Measurements from ENCODE around the gene NCLN.
A peak's percentile ranks its signal among the peaks of the same experiment; 100 is the strongest.

NCLN gene, protein sequence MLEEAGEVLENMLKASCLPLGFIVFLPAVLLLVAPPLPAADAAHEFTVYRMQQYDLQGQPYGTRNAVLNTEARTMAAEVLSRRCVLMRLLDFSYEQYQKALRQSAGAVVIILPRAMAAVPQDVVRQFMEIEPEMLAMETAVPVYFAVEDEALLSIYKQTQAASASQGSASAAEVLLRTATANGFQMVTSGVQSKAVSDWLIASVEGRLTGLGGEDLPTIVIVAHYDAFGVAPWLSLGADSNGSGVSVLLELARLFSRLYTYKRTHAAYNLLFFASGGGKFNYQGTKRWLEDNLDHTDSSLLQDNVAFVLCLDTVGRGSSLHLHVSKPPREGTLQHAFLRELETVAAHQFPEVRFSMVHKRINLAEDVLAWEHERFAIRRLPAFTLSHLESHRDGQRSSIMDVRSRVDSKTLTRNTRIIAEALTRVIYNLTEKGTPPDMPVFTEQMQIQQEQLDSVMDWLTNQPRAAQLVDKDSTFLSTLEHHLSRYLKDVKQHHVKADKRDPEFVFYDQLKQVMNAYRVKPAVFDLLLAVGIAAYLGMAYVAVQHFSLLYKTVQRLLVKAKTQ

DNA sequence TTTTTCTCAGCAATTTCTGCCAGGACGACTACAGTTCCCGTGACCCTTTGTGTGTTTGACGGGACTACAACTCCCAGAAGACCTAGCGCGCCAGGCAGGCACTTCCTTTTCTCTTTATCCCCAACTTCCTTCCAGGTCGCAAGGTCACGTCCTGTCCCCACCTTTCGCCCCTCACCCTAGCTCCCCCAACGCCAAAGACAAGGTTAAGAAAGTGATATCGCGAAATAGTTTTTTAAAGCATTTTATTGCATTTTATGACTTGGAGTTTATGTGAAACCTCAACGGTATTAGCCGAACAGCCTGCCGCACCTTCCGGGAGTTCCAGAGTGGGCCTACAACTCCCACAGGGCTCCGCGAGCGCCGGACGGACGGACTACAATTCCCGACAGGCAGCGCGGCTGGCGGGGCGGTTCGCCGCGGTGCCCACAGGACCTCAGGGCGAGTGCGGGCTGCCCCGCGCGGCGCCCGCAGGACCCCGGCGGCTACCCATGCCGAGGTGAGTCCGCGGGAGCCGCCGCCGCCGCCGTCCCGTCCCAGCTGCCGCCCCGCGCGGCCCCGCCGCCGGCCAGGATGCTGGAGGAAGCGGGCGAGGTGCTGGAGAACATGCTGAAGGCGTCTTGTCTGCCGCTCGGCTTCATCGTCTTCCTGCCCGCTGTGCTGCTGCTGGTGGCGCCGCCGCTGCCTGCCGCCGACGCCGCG, at the start of gene NCLN:
Gene NCLN, plus strand, starts transcription at position 470 of the 699 bp plus-strand sequence. Its CDS starts 101 bp downstream, at position 571.
- peak within 1 kb of the TSS; percentile 98 for H3K27ac Mint-ChIP-seq
- peaks cover 67% of the 10 kb centered on the region for H3K4me1 Mint-ChIP-seq (ENCODE audit: low read depth)
- no peaks in the 10 kb centered on the region for H3K9me3 Mint-ChIP-seq
- peak within 1 kb of the TSS; percentile 97 for H3K4me3 Mint-ChIP-seq
- intact Hi-C loops (cut with micrococcal nuclease), result no loop called here
- H3K36me3 Mint-ChIP-seq (ENCODE audit: low read depth), result peaks cover 46% of the 10 kb centered on the region
- H3K27me3 Mint-ChIP-seq, result no peaks in the 10 kb centered on the region

DNA sequence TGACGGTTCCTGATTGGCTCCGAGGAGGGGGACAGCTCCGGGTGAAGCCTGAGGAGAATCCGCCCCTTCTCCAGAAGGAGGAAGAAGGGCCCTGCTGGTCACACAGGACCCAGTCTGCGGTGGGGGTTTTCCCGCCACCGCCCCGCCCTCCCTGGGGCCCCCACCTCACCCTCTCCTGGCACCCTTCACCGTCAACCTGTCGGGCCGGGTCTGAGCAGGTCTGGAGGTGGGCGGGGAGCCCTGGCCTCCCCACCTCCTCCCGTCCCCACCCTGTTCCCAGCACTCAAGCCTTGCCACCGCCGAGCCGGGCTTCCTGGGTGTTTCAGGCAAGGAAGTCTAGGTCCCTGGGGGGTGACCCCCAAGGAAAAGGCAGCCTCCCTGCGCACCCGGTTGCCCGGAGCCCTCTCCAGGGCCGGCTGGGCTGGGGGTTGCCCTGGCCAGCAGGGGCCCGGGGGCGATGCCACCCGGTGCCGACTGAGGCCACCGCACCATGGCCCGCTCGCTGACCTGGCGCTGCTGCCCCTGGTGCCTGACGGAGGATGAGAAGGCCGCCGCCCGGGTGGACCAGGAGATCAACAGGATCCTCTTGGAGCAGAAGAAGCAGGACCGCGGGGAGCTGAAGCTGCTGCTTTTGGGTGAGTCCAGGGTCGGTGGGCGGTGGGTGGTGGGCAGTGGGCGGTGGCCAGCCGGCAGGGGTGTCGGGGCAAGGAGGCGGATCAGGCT, 49.6 kb upstream of the NCLN start, which contains the start of gene GNA15:
Gene GNA15, plus strand, starts transcription at position 73 of the 723 bp plus-strand sequence. Its CDS starts 418 bp downstream, at position 491.
- Mint-ChIP-seq H3K4me3 (peak within 1 kb of the TSS; percentile 89), H3K4me1 (ENCODE audit: low read depth) (peaks cover 56% of the 10 kb centered on the region), H3K36me3 (ENCODE audit: low read depth) (peaks cover 35% of the 10 kb centered on the region), H3K9me3 (no peaks in the 10 kb centered on the region), H3K27ac (peak within 1 kb of the TSS; percentile 90), H3K27me3 (no peaks in the 10 kb centered on the region)
- intact Hi-C loops (cut with micrococcal nuclease), result no loop called here

DNA sequence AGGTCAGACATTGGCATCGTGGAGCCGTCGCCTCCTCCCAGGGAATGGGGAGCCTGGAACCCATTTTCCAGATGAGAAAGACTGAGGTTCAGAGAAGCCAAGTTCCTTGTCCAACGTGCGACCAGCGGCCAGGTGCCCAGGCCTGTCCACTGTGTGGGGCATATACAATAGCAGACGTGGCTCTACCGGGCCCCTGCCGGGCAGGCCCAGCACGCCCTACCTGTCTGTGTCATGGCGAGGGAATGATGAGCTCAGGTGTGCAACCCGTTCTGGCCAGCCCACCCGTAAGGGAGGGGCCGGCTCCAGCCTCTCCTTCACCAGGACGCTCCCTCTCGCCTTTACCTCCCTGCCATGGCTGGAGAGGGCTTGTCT, 49.1 kb upstream of the NCLN start:
- no peaks in the 10 kb centered on the region for H3K9me3 Mint-ChIP-seq
- H3K4me1 Mint-ChIP-seq (ENCODE audit: low read depth), result peaks cover 58% of the 10 kb centered on the region
- peaks cover 41% of the 10 kb centered on the region for H3K36me3 Mint-ChIP-seq (ENCODE audit: low read depth)
- H3K27ac Mint-ChIP-seq, result peak overlapping the region; percentile 90
- H3K4me3 Mint-ChIP-seq, result peak overlapping the region; percentile 89
- H3K27me3 Mint-ChIP-seq, result no peaks in the 10 kb centered on the region
- intact Hi-C loops (cut with micrococcal nuclease), result no loop called here

DNA sequence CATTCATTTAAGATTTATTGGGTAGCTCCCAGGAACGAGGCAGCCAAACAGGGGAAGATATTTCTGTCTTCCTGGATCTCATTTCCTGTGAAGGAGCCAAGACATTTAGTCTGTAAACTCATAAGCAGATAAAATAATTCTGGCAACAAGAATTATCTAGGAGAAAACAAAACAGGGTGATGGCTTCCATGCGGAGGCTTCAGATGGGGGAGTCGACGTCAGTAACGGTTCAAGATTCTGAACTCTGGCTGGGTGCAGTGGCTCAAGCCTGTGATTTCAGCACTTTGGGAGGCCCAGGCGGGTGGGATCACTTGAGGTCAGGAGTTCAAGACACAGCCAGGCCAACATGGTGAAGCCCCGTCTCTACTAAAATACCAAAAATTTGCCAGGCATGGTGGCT, 48.6 kb upstream of the NCLN start:
- Mint-ChIP-seq H3K4me1 (ENCODE audit: low read depth) (peaks cover 61% of the 10 kb centered on the region), H3K27me3 (no peaks in the 10 kb centered on the region), H3K9me3 (no peaks in the 10 kb centered on the region), H3K36me3 (ENCODE audit: low read depth) (peaks cover 42% of the 10 kb centered on the region), H3K27ac (peak overlapping the region; percentile 90), H3K4me3 (peak overlapping the region; percentile 89)
- intact Hi-C loops (cut with micrococcal nuclease), result no loop called here

DNA sequence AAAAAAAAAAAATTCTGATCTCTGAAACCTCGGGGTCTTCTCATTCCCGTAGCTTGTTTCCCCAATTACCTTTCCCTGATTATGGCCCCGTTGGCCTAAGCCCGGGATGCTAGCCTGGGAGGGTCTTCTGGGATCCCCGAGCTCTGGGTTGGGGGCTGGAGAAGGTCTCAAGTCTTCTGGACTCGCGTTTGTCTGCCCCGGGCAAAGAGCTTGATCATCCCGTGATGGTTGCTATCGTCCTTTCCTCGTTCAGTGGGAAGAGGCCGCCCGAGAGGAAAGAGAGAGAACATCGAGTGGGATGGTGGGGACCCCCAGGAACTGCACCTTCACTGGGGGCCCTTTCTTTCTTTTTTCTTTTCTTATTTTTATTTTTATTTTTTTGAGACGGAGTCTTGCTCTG, 47.5 kb upstream of the NCLN start:
- peak overlapping the region; percentile 89 for H3K4me3 Mint-ChIP-seq
- H3K4me1 Mint-ChIP-seq (ENCODE audit: low read depth), result peaks cover 60% of the 10 kb centered on the region
- peak overlapping the region; percentile 90 for H3K27ac Mint-ChIP-seq
- no peaks in the 10 kb centered on the region for H3K9me3 Mint-ChIP-seq
- intact Hi-C loops (cut with micrococcal nuclease), result no loop called here
- peaks cover 53% of the 10 kb centered on the region for H3K36me3 Mint-ChIP-seq (ENCODE audit: low read depth)
- no peaks in the 10 kb centered on the region for H3K27me3 Mint-ChIP-seq

DNA sequence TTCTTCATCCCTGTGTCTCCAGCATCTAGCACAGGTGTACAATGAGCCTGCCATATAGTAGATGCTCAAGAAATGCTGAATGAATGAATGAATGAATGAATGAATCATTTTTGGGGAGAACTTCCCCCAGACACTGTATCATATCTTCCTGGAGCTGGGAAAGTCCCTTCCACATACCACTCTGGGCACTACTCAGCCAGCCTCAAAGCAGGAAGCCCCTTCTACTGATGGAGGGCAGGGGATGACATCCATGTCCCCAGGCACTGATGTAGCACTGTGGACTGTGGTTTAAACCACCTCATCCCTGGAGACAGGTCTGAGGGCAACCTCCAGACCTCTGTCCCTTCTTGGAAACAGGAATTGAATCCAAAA, 45.1 kb upstream of the NCLN start:
- Mint-ChIP-seq H3K9me3 (no peaks in the 10 kb centered on the region), H3K27me3 (no peaks in the 10 kb centered on the region), H3K4me3 (peak overlapping the region; percentile 24), H3K36me3 (ENCODE audit: low read depth) (peaks cover 63% of the 10 kb centered on the region), H3K4me1 (ENCODE audit: low read depth) (peaks cover 48% of the 10 kb centered on the region), H3K27ac (peak overlapping the region; percentile 96)
- intact Hi-C loops (cut with micrococcal nuclease), result no loop called here

DNA sequence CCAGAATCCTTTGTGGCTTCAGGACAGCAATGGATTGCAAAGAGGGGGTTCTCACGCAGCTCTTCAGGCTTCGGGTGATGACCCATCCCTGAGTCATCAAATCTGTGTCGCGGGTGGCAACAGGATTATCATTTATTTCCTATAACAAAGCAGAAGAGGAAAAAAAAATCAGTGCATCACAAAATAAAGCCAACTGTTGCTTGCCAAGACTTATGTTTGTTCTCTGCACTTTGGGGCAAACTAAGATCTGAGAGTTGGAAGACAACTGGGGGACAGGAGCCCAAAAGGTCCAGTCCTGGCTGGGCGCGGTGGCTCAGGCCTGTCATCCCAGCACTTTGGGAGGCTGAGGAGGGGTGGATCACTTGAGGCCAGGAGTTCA, 43.4 kb upstream of the NCLN start:
- H3K9me3 Mint-ChIP-seq, result no peaks in the 10 kb centered on the region
- no peaks in the 10 kb centered on the region for H3K27me3 Mint-ChIP-seq
- intact Hi-C loops (cut with micrococcal nuclease), result loop anchor here (1.0 kb wide), 1 partner anchor 9 kb away; no protein-coding TSS in a partner anchor
- peaks cover 62% of the 10 kb centered on the region for H3K36me3 Mint-ChIP-seq (ENCODE audit: low read depth)
- peak overlapping the region; percentile 68 for H3K4me3 Mint-ChIP-seq
- H3K27ac Mint-ChIP-seq, result peak overlapping the region; percentile 96
- peaks cover 58% of the 10 kb centered on the region for H3K4me1 Mint-ChIP-seq (ENCODE audit: low read depth)

DNA sequence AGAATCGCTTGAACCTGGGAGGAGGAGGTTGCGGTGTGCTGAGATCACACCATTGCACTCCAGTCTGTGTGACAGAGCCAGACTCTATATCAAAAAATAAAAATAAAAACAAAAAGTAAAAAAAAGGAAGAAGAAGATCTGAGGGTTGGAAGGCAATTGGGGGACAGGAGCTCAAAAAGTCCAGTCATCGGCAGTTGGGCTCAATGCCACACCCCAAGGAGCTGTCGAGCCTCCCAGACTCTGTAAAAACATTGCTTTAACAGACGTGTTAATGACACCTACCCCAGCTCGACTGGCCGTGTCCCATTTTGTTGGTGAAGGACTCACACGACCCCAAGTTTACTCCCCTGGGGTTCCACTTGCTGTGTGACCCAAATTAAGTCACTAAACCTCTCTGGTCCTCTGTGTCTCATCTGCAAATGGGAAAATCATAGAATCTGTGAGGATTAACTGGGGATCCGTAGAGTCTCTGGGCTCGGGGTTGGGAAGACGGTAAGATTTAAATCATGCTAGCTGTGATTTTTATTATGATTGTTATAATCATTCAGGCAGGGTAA, 42.9 kb upstream of the NCLN start:
- Mint-ChIP-seq H3K27ac (peak overlapping the region; percentile 96), H3K4me3 (peak overlapping the region; percentile 68), H3K36me3 (ENCODE audit: low read depth) (peaks cover 58% of the 10 kb centered on the region), H3K9me3 (no peaks in the 10 kb centered on the region), H3K27me3 (no peaks in the 10 kb centered on the region), H3K4me1 (ENCODE audit: low read depth) (peaks cover 53% of the 10 kb centered on the region)
- intact Hi-C loops (cut with micrococcal nuclease), result loop anchor here (1.0 kb wide), 1 partner anchor 10 kb away; no protein-coding TSS in a partner anchor

DNA sequence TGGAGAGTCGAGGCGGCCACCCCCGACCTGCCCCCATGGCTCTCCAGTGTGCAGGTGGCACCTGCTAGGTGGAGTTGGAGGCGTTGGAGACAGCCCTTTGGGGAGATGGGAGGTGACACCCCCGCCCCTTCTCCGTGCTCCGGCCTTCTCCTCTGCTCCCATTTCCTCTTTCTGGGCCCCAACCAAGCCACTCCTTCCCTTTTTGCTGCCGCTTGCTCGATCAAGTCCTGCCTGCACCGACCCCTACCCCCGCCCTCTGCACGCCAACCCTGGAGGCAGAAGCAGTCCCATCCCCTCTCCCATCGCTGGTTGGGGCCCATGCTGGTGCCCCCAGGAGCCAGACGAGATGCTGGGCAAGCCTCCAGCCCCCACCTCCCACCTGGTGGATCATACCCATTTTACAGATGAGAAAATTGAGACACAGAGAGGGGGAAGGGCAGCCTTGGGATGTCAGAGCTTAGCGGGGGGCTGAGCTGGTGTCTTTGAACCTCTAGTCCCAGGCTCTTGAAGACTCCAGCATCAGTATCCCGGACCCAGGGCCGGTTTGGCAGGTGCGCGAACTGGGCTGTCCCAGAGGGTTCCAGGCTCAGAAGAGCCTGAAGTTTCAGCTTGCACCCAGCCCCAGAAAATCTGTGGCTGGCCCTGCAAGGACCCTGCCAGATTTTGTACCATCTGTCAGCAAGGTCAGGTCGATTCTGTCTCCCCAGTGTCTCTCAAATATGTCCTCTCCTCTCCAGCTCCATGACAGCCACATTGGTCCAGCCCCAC, 39.6 kb upstream of the NCLN start:
- intact Hi-C loops (cut with micrococcal nuclease), result no loop called here
- peaks cover 41% of the 10 kb centered on the region for H3K36me3 Mint-ChIP-seq (ENCODE audit: low read depth)

DNA sequence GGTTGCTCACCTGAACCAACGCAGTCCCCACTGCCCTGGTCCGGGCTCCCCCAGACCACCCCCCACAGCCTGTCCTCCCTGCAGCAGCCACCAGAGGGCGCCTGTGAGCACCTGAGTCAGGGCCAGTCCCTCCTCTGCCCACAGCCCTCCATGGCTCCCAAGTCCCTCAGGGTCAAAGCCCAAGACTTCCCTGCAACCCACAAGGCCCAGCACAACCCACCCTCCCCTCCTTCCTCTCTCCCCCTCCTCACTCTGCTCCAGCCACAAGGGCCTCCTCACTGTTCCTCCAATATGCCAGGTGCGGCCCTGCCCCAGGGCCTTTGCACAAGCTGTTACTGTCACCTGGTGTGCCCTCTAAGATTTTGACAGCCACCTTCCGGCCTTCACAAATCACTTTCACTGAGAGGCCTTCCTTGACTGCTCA, 39.0 kb upstream of the NCLN start:
- no peaks in the 10 kb centered on the region for H3K9me3 Mint-ChIP-seq
- intact Hi-C loops (cut with micrococcal nuclease), result no loop called here
- H3K4me3 Mint-ChIP-seq, result peak overlapping the region; percentile 53
- peaks cover 53% of the 10 kb centered on the region for H3K4me1 Mint-ChIP-seq (ENCODE audit: low read depth)
- H3K36me3 Mint-ChIP-seq (ENCODE audit: low read depth), result peaks cover 35% of the 10 kb centered on the region
- H3K27me3 Mint-ChIP-seq, result no peaks in the 10 kb centered on the region
- H3K27ac Mint-ChIP-seq, result peak overlapping the region; percentile 91

More for the DNA sequence above, 39.6 kb upstream of the NCLN start:
- H3K27ac Mint-ChIP-seq, result peak overlapping the region; percentile 91
- H3K27me3 Mint-ChIP-seq, result no peaks in the 10 kb centered on the region
- peak overlapping the region; percentile 53 for H3K4me3 Mint-ChIP-seq
- no peaks in the 10 kb centered on the region for H3K9me3 Mint-ChIP-seq
- peaks cover 59% of the 10 kb centered on the region for H3K4me1 Mint-ChIP-seq (ENCODE audit: low read depth)

DNA sequence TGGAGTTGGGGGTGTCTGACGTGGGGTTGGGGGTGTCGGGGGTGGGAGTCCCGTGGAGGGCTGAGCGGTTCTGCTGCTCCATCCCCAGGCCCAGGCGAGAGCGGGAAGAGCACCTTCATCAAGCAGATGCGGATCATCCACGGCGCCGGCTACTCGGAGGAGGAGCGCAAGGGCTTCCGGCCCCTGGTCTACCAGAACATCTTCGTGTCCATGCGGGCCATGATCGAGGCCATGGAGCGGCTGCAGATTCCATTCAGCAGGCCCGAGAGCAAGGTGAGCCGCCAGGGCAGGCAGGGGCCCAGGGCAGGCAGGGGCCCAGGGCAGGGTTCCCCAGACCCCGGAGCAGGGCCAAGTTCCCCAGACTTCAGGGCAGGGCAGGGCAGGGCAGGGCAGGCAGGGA, 37.2 kb upstream of the NCLN start:
- Mint-ChIP-seq H3K4me1 (ENCODE audit: low read depth) (peaks cover 38% of the 10 kb centered on the region), H3K4me3 (no peak overlapping the region), H3K27me3 (no peaks in the 10 kb centered on the region), H3K27ac (no peak overlapping the region), H3K36me3 (ENCODE audit: low read depth) (peaks cover 22% of the 10 kb centered on the region), H3K9me3 (no peaks in the 10 kb centered on the region)
- intact Hi-C loops (cut with micrococcal nuclease), result no loop called here

DNA sequence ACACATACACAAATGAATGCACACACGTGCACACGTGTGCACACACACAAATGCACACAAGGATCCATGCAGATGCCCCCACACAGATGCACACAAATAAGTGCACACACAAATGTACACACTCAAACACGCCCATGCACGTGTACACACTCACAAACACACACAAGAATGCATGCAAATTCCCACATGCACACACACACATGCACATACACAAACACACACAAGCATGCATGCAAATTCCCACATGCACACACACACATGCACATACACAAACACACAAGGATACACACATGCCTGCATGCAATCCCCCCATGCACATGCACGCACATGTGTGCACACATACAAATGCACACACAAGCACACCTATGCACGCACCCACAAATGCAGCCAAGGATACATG, 36.6 kb upstream of the NCLN start:
- intact Hi-C loops (cut with micrococcal nuclease), result no loop called here
- Mint-ChIP-seq H3K9me3 (no peaks in the 10 kb centered on the region), H3K27ac (no peak overlapping the region), H3K4me1 (ENCODE audit: low read depth) (peaks cover 38% of the 10 kb centered on the region), H3K36me3 (ENCODE audit: low read depth) (peaks cover 18% of the 10 kb centered on the region), H3K4me3 (no peak overlapping the region), H3K27me3 (no peaks in the 10 kb centered on the region)
